Endothelial cell (in vitro differentiated cells): ENCODE results near the gene FADS3. TPM values are rescaled to one million over a fixed set of nuclear protein-coding genes. Genes with fewer than 3 reads are reported as not detected.
A peak's percentile ranks its signal among the peaks of the same experiment; 100 is the strongest.

Source experiments
- DNase-seq: peaks from one replicate; pipeline ENCODE4 v3.0.0; 2021; ENCODE audit warnings: low spot score
- H3K27ac Mint-ChIP-seq: one replicate; pipeline ENCODE4 v1.8.0; 2021; ENCODE audit warnings: mixed read lengths, inconsistent platforms; ENCODE audit not compliant: unreplicated experiment
- H3K27me3 Mint-ChIP-seq: one replicate; pipeline ENCODE4 v1.8.0; 2021; ENCODE audit warnings: mild to moderate bottlenecking, moderate library complexity, mixed read lengths, inconsistent platforms; ENCODE audit not compliant: unreplicated experiment
- H3K36me3 Mint-ChIP-seq: one replicate; pipeline ENCODE4 v1.8.0; 2021; ENCODE audit warnings: mild to moderate bottlenecking, low read depth, mixed read lengths, inconsistent platforms; ENCODE audit not compliant: unreplicated experiment
- H3K4me1 Mint-ChIP-seq: one replicate; pipeline ENCODE4 v1.8.0; 2021; ENCODE audit warnings: mild to moderate bottlenecking, mixed read lengths, inconsistent platforms; ENCODE audit not compliant: unreplicated experiment
- H3K4me3 Mint-ChIP-seq: one replicate; pipeline ENCODE4 v1.8.0; 2021; ENCODE audit warnings: mild to moderate bottlenecking, mixed read lengths, inconsistent platforms; ENCODE audit not compliant: unreplicated experiment
- H3K9me3 Mint-ChIP-seq: one replicate; pipeline ENCODE4 v1.8.0; 2021; ENCODE audit warnings: mixed read lengths, inconsistent platforms; ENCODE audit not compliant: unreplicated experiment
- CTCF ChIP-seq: fragments of 200-600 bp; sonication (generic); IDR thresholded peaks from one replicate; pipeline ENCODE4 v1.5.0; 2021; ENCODE audit warnings: antibody characterized with exemption; ENCODE audit not compliant: unreplicated experiment
- total RNA-seq: library from RNA; stranded (reverse); fragmentation: NEBNext Ultra II Directional; extraction: Animal tissue kit (Norgen Biotek cat#: 25700); gene quantifications from one replicate; pipeline ENCODE4 v1.2.1, GENCODE V29; 2021; ENCODE audit not compliant: unreplicated experiment

The FADS3 gene
- total RNA-seq, 1 donor from 2014 or later = 42.0 TPM

- Mint-ChIP-seq H3K9me3 (no peaks in the 10 kb centered on the region), H3K4me1 (peaks cover 33% of the 10 kb centered on the region), H3K36me3 (no peaks in the 10 kb centered on the region), H3K4me3 (no peak overlapping the region), H3K27ac (no peak overlapping the region), H3K27me3 (peaks cover 13% of the 10 kb centered on the region)
- no peak for DNase-seq
- no peak for TF ChIP-seq CTCF
These were observed 22.5 kb upstream of the FADS3 start for GRCh38 chr11:61913699-61914395.

GRCh38 chr11:61912991-61913698 is 21.8 kb upstream of the FADS3 start:
- no peak overlapping the region for H3K4me3 Mint-ChIP-seq
- DNase-seq = peak; percentile 2
- no peak for TF ChIP-seq CTCF
- H3K27me3 Mint-ChIP-seq = peaks cover 15% of the 10 kb centered on the region
- peaks cover 36% of the 10 kb centered on the region for H3K4me1 Mint-ChIP-seq
- H3K9me3 Mint-ChIP-seq = no peaks in the 10 kb centered on the region
- no peaks in the 10 kb centered on the region for H3K36me3 Mint-ChIP-seq
- H3K27ac Mint-ChIP-seq = peak overlapping the region; percentile 3

GRCh38 chr11:61912530-61912898 is 21.2 kb upstream of the FADS3 start:
- Mint-ChIP-seq H3K27ac (no peak overlapping the region), H3K9me3 (no peaks in the 10 kb centered on the region), H3K27me3 (peaks cover 14% of the 10 kb centered on the region), H3K4me1 (peaks cover 30% of the 10 kb centered on the region), H3K4me3 (no peak overlapping the region), H3K36me3 (no peaks in the 10 kb centered on the region)
- no peak for TF ChIP-seq CTCF
- DNase-seq = no peak

GRCh38 chr11:61911701-61912529 is 20.6 kb upstream of the FADS3 start:
- Mint-ChIP-seq H3K36me3 (no peaks in the 10 kb centered on the region), H3K27ac (peak overlapping the region; percentile 58), H3K27me3 (peaks cover 14% of the 10 kb centered on the region), H3K4me1 (peaks cover 30% of the 10 kb centered on the region), H3K9me3 (no peaks in the 10 kb centered on the region), H3K4me3 (peak overlapping the region; percentile 21)
- DNase-seq = peak; percentile 4
- no peak for TF ChIP-seq CTCF
